Dendritic cell treated with granulocyte-macrophage colony-stimulating factor and Interleukin-4, amounts not matched to agents 40 ng/mL and 50 ng/mL, for 4 days (primary cell): ENCODE results near the gene CD96.
"Not testable (repeated sequence)": the region's sequence is repeated elsewhere in the genome, so short reads cannot be mapped to it uniquely, and the experiment has no call there.

Source experiments
- H3K27ac Mint-ChIP-seq: one replicate; pipeline ENCODE4 v1.8.0; 2022; ENCODE audit warnings: mild to moderate bottlenecking, mixed read lengths
- H3K27me3 Mint-ChIP-seq: one replicate; pipeline ENCODE4 v1.8.0; 2022; ENCODE audit warnings: mild to moderate bottlenecking, mixed read lengths
- H3K36me3 Mint-ChIP-seq: one replicate; pipeline ENCODE4 v1.8.0; 2022; ENCODE audit warnings: low read depth, mixed read lengths
- H3K4me1 Mint-ChIP-seq: one replicate; pipeline ENCODE4 v1.8.0; 2022; ENCODE audit warnings: low read depth, mixed read lengths
- H3K4me3 Mint-ChIP-seq: one replicate; pipeline ENCODE4 v1.8.0; 2022; ENCODE audit warnings: mild to moderate bottlenecking, moderate library complexity, mixed read lengths
- H3K9me3 Mint-ChIP-seq: one replicate; pipeline ENCODE4 v1.8.0; 2022; ENCODE audit warnings: mixed read lengths
- intact Hi-C: fragments of 100-400 bp; cut with micrococcal nuclease; formaldehyde crosslinking; loops from one replicate; pipeline ENCODE4 v1.15.0; 2022

Gene CD96

GRCh38 chr3:111608383-111608782, 66.4 kb downstream of the CD96 start:
- no peaks in the 10 kb centered on the region for H3K9me3 Mint-ChIP-seq
- H3K27me3 Mint-ChIP-seq: no peaks in the 10 kb centered on the region
- H3K27ac Mint-ChIP-seq: no peak overlapping the region
- H3K36me3 Mint-ChIP-seq: no peaks in the 10 kb centered on the region
- intact Hi-C loops: no loop called here
- no peak overlapping the region for H3K4me3 Mint-ChIP-seq
- no peaks in the 10 kb centered on the region for H3K4me1 Mint-ChIP-seq

- Mint-ChIP-seq H3K9me3 (no peaks in the 10 kb centered on the region), H3K27ac (no peak overlapping the region), H3K4me1 (no peaks in the 10 kb centered on the region), H3K27me3 (no peaks in the 10 kb centered on the region), H3K36me3 (no peaks in the 10 kb centered on the region), H3K4me3 (no peak overlapping the region)
- intact Hi-C loops: no loop called here
Measured at GRCh38 chr3:111609700-111610099, 67.7 kb downstream of the CD96 start.

GRCh38 chr3:111610189-111610588, 68.2 kb downstream of the CD96 start:
- Mint-ChIP-seq H3K9me3 (no peaks in the 10 kb centered on the region), H3K4me1 (no peaks in the 10 kb centered on the region), H3K36me3 (no peaks in the 10 kb centered on the region), H3K27me3 (no peaks in the 10 kb centered on the region), H3K27ac (no peak overlapping the region), H3K4me3 (no peak overlapping the region)
- intact Hi-C loops: no loop called here

GRCh38 chr3:111610612-111611054, 68.6 kb downstream of the CD96 start:
- Mint-ChIP-seq H3K27ac (no peak overlapping the region), H3K9me3 (no peaks in the 10 kb centered on the region), H3K36me3 (no peaks in the 10 kb centered on the region), H3K4me1 (no peaks in the 10 kb centered on the region), H3K4me3 (no peak overlapping the region), H3K27me3 (no peaks in the 10 kb centered on the region)
- intact Hi-C loops: no loop called here

GRCh38 chr3:111613294-111613693, 71.3 kb downstream of the CD96 start:
- Mint-ChIP-seq H3K27me3 (no peaks in the 10 kb centered on the region), H3K4me3 (no peak overlapping the region), H3K36me3 (no peaks in the 10 kb centered on the region), H3K4me1 (no peaks in the 10 kb centered on the region), H3K9me3 (no peaks in the 10 kb centered on the region), H3K27ac (no peak overlapping the region)
- intact Hi-C loops: no loop called here

GRCh38 chr3:111615880-111616279, 73.9 kb downstream of the CD96 start:
- Mint-ChIP-seq H3K4me3 (no peak overlapping the region), H3K27ac (no peak overlapping the region), H3K36me3 (no peaks in the 10 kb centered on the region), H3K27me3 (no peaks in the 10 kb centered on the region), H3K9me3 (no peaks in the 10 kb centered on the region), H3K4me1 (no peaks in the 10 kb centered on the region)
- intact Hi-C loops: no loop called here

GRCh38 chr3:111616417-111617105, 74.6 kb downstream of the CD96 start:
- no peaks in the 10 kb centered on the region for H3K9me3 Mint-ChIP-seq
- no peaks in the 10 kb centered on the region for H3K4me1 Mint-ChIP-seq
- no peaks in the 10 kb centered on the region for H3K27me3 Mint-ChIP-seq
- H3K4me3 Mint-ChIP-seq: no peak overlapping the region
- H3K27ac Mint-ChIP-seq: no peak overlapping the region
- intact Hi-C loops: no loop called here
- H3K36me3 Mint-ChIP-seq: no peaks in the 10 kb centered on the region

GRCh38 chr3:111617406-111617805, 75.4 kb downstream of the CD96 start:
- Mint-ChIP-seq H3K27me3 (no peaks in the 10 kb centered on the region), H3K4me3 (no peak overlapping the region), H3K27ac (no peak overlapping the region), H3K9me3 (no peaks in the 10 kb centered on the region), H3K36me3 (no peaks in the 10 kb centered on the region), H3K4me1 (no peaks in the 10 kb centered on the region)
- intact Hi-C loops: no loop called here

- Mint-ChIP-seq H3K4me3 (no peak overlapping the region), H3K36me3 (no peaks in the 10 kb centered on the region), H3K9me3 (no peaks in the 10 kb centered on the region), H3K4me1 (no peaks in the 10 kb centered on the region), H3K27me3 (no peaks in the 10 kb centered on the region), H3K27ac (no peak overlapping the region)
- intact Hi-C loops: no loop called here
Measured at GRCh38 chr3:111617912-111618601, 76.1 kb downstream of the CD96 start.

GRCh38 chr3:111618945-111619344, 76.9 kb downstream of the CD96 start:
- intact Hi-C loops: no loop called here
- Mint-ChIP-seq H3K27ac (no peak overlapping the region), H3K9me3 (no peaks in the 10 kb centered on the region), H3K36me3 (no peaks in the 10 kb centered on the region), H3K4me1 (no peaks in the 10 kb centered on the region), H3K27me3 (no peaks in the 10 kb centered on the region), H3K4me3 (no peak overlapping the region)

- Mint-ChIP-seq H3K9me3 (no peaks in the 10 kb centered on the region), H3K4me3 (no peak overlapping the region), H3K4me1 (no peaks in the 10 kb centered on the region), H3K36me3 (no peaks in the 10 kb centered on the region), H3K27me3 (no peaks in the 10 kb centered on the region), H3K27ac (no peak overlapping the region)
- intact Hi-C loops: no loop called here
Measured at GRCh38 chr3:111619833-111620232, 77.8 kb downstream of the CD96 start.

- Mint-ChIP-seq H3K27me3 (no peaks in the 10 kb centered on the region), H3K27ac (no peak overlapping the region), H3K4me3 (no peak overlapping the region), H3K4me1 (no peaks in the 10 kb centered on the region), H3K36me3 (no peaks in the 10 kb centered on the region), H3K9me3 (no peaks in the 10 kb centered on the region)
- intact Hi-C loops: no loop called here
Measured at GRCh38 chr3:111621535-111621934, 79.5 kb downstream of the CD96 start.

- no peak overlapping the region for H3K27ac Mint-ChIP-seq
- intact Hi-C loops: no loop called here
Measured at GRCh38 chr3:111627092-111627491, 85.1 kb downstream of the CD96 start.

GRCh38 chr3:111629018-111629417, 87.0 kb downstream of the CD96 start:
- not testable (repeated sequence) for H3K4me3 Mint-ChIP-seq, H3K27me3 Mint-ChIP-seq

More at GRCh38 chr3:111627092-111627491, 85.1 kb downstream of the CD96 start:
- Mint-ChIP-seq H3K36me3 (no peaks in the 10 kb centered on the region), H3K4me3 (no peak overlapping the region), H3K4me1 (no peaks in the 10 kb centered on the region), H3K9me3 (peaks cover 30% of the 10 kb centered on the region), H3K27me3 (no peaks in the 10 kb centered on the region)

GRCh38 chr3:111630638-111631037, 88.6 kb downstream of the CD96 start:
- H3K27me3 Mint-ChIP-seq, H3K36me3 Mint-ChIP-seq, H3K4me3 Mint-ChIP-seq, intact Hi-C loops, H3K4me1 Mint-ChIP-seq, H3K27ac Mint-ChIP-seq: not testable (repeated sequence)
- H3K9me3 Mint-ChIP-seq: peaks cover 30% of the 10 kb centered on the region

More at GRCh38 chr3:111629018-111629417, 87.0 kb downstream of the CD96 start:
- intact Hi-C loops, H3K27ac Mint-ChIP-seq, H3K36me3 Mint-ChIP-seq, H3K4me1 Mint-ChIP-seq: not testable (repeated sequence)
- H3K9me3 Mint-ChIP-seq: peaks cover 30% of the 10 kb centered on the region
